Duodenal mucosa (tissue), 2 donors: ENCODE results near the gene LILRB5.
"Not testable (repeated sequence)": the region's sequence is repeated elsewhere in the genome, so short reads cannot be mapped to it uniquely, and the experiment has no call there.

ENCODE experiments used
- H3K27ac ChIP-seq: one replicate; pipeline ENCODE4 v1.7.0; 2013; ENCODE audit warnings: low read depth, low read length
- H3K27me3 ChIP-seq, 2 donors: one replicate each; pipeline ENCODE4 v1.7.0; 2013; ENCODE audit warnings: low read length in 2 of 2, control low read depth in 1 of 2; ENCODE audit not compliant: insufficient read depth in 2 of 2, control insufficient read depth in 1 of 2
- H3K36me3 ChIP-seq, 2 donors: one replicate each; pipeline ENCODE4 v1.7.0; 2013; ENCODE audit warnings: low read length in 2 of 2, control low read depth in 1 of 2; ENCODE audit not compliant: insufficient read depth in 2 of 2, control insufficient read depth in 1 of 2
- H3K4me1 ChIP-seq, 2 donors: one replicate each; pipeline ENCODE4 v1.7.0; 2013; ENCODE audit warnings: low read length in 2 of 2, control low read depth in 1 of 2; ENCODE audit not compliant: insufficient read depth in 2 of 2, control insufficient read depth in 1 of 2
- H3K4me3 ChIP-seq, 2 donors: one replicate each; pipeline ENCODE4 v1.7.0; 2013; ENCODE audit warnings: low read length in 2 of 2, low read depth in 1 of 2
- H3K9ac ChIP-seq, 2 donors: one replicate each; pipeline ENCODE4 v1.7.0; 2013; ENCODE audit warnings: low read length in 2 of 2, low read depth in 1 of 2
- H3K9me3 ChIP-seq, 2 donors: one replicate each; pipeline ENCODE4 v1.7.0; 2013; ENCODE audit warnings: low read length in 2 of 2, control low read depth in 1 of 2; ENCODE audit not compliant: control insufficient read depth in 1 of 2

The LILRB5 gene

DNA sequence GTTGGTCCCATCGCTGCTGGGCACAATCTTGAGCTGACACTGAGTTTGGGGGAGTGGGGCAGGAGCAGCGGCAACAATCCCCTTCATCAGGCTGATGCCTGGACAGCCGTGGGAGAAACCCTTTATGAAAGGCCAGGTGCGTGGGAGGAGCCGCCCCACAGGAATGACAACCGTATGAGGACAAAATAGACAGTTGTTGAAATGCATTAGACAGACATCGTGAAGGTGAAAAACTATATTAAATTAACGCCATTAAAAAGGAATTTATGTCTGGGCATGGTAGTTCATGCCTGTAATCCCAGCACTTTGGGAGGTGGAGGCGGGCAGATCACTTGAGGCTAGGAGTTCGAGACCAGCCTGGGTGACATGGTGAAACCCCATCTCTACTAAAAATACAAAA, 32.5 kb downstream of the LILRB5 start:
- H3K36me3 ChIP-seq, H3K9me3 ChIP-seq, H3K9ac ChIP-seq, H3K27me3 ChIP-seq, H3K4me1 ChIP-seq, H3K27ac ChIP-seq, H3K4me3 ChIP-seq: not testable (repeated sequence)

DNA sequence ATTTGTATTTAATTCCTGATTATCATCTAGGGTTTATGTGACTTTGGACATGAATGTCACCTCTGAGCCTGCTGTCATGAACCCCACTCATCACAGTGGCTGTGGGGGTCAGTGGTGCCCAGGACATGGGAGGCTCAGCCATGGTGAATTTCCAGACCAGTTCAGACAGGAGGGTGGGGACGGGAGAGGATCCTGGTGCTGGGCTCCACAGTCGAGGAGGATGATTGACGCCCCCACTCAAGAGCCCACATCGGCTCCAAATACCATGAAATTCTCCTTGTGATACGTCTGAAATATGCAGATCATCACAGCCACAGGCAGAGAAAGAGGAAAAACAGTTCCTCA, 33.2 kb downstream of the LILRB5 start:
- H3K9ac ChIP-seq, H3K4me3 ChIP-seq, H3K4me1 ChIP-seq, H3K27ac ChIP-seq, H3K36me3 ChIP-seq, H3K9me3 ChIP-seq, H3K27me3 ChIP-seq: not testable (repeated sequence)

DNA sequence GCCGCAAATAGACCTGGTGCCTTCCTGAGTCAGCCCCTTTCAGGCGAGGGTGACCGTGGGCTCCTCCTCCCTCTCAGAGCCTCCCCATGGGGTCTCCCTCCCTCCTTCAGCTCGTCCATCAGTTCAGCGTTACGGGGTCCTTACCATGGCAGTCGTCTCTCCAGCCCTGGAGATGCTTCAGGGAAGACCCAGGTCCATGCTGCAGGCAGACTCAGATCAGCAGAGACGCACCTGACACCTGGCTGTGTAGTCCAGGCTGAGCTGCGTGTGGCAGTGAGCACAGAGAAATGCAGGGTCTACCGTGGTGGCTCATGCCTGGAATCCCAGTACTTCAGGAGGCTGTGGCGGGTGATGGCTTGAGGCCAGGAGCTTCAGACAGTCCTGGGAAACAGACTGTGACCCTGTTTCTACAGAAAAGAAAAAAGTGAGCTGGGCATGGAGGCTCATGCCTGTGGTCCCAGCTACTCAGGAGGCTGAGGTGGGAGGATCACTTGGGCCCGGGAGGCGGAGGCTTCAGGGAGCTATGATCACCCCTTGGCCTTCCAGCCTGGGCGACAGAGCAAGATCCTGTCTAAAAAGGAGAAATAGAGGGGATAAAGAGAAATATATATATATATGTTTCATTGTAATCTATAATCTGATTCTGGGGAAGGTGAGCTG, 33.7 kb downstream of the LILRB5 start:
- not testable (repeated sequence) for H3K4me3 ChIP-seq, H3K9ac ChIP-seq, H3K27me3 ChIP-seq, H3K36me3 ChIP-seq, H3K9me3 ChIP-seq, H3K4me1 ChIP-seq, H3K27ac ChIP-seq

DNA sequence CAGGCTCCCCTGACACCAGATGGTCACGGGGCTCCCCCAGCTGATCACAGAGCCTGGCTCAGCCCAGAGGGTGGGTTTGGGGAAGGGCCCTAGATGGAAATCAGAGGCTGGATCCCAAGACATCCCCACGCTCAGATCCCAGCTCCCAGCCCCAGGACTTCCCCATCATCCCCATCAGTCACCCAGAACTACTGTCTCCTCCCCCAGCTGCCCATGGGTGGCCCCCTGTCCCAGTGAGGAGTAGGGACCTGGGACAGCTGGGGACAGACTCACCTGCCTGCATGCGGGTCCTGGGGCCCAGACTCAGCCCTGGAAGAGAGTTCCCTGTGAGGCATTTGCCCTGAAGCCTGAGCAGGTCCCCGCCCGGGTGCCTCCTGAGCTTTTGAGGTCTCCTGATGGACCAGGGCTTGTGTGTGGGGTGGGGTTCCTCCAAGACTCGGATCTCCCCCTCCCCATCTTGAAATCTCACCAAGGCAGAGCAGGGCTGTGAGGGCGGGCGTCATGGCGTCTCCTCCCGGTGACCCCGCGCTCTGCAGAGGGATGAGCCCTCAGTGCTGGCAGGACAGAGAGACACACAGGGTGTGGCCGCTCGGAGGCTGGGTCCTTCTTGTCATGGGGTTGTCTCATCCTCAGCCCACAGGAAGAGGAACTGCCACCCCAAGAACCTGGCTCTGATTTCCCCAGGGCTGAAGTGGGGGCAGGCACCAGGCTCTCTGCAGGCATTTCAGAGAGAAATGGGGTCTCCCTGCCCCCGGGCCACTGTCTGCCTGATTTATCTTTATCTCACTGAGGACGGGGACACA, 34.4 kb downstream of the LILRB5 start, which contains the start of gene LILRB3:
LILRB3 (minus strand) TSS at position 534 of the 803 bp plus-strand sequence; CDS start at position 503, 31 bp downstream.
- not testable (repeated sequence) for H3K27me3 ChIP-seq, H3K4me1 ChIP-seq, H3K9me3 ChIP-seq, H3K27ac ChIP-seq, H3K4me3 ChIP-seq, H3K9ac ChIP-seq, H3K36me3 ChIP-seq

DNA sequence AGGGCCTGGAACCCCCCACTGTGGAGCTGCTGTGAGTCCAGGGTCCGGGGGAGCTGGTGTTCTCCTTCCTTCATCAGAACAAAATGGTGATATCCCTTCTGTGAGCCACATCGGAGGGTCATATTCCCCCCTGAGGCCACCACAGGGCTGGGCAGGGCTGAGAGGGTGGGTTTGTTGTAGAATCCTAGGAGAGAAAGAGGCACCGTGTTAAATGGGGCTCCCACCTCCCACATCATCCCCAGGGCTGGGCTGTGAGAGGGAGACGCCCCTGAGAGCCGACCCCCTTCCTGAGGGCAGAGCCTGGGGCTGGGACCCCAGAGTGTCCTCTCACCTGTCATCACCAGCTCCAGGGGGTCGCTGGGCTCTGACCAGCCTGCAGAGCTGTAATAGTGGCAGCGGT, 35.1 kb downstream of the LILRB5 start:
- H3K9me3 ChIP-seq, H3K27me3 ChIP-seq, H3K4me3 ChIP-seq, H3K9ac ChIP-seq, H3K36me3 ChIP-seq, H3K4me1 ChIP-seq, H3K27ac ChIP-seq: not testable (repeated sequence)

DNA sequence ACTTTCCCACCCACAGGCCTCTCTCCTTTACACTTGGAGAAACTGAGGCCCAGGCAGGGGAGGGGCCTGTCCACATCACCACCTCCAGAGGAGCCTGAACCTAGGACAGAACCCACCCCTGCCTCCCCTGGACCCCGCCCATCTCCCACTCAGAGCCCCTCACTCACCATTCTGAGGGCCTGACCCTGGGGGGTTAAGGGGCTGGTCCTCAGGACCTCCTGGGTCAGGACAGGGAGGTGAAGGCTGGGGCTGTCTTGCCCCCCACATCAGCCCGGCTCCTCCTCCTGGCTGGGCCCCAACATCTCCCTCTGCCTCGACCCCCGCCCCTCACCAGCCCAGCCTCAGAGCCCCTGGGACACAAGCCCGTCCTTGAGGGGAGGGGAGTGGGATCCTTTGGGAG, 37.4 kb downstream of the LILRB5 start:
- H3K4me1 ChIP-seq, H3K4me3 ChIP-seq, H3K9me3 ChIP-seq, H3K27me3 ChIP-seq, H3K36me3 ChIP-seq, H3K27ac ChIP-seq, H3K9ac ChIP-seq: not testable (repeated sequence)

DNA sequence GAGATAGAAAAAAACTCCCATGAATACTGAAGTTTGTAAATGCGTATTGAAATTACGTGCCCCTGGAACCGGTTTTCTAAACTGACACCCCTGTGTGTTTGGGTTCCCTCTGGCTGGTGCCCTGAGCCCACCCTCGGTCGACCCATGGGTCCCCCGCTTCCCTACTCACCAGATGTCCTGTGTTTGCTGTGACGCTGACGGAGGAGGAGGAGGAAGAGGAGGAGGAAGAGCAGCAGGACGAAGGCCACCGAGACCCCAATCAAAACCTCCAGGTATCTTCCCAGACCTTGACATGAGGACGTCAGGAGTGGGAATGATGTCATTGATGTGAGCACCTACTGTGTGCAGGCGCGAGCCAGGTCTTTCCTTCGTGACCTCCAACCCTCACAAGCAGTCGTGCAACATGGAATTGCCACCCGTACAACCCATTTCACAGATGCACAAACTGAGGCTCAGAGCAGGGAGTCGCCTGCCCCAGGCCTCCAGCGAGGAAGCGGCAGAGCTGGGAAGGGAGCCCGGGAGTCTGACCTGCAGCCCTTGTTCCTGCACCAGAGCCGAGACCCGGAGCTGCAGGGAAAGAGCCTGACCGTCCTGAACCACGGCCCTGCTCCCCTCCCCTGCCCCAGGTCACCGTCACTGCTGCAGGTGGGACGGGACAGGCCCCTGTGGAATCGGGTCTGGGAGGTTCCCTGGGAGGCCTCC, 38.0 kb downstream of the LILRB5 start:
- H3K4me1 ChIP-seq, result no peaks in the 10 kb centered on the region
- H3K27ac ChIP-seq, result no peak overlapping the region
- no peak overlapping the region for H3K4me3 ChIP-seq
- no peak overlapping the region for H3K9ac ChIP-seq
- no peaks in the 10 kb centered on the region for H3K9me3 ChIP-seq
- H3K27me3 ChIP-seq, result peaks cover 0 to 5% of the 10 kb centered on the region in 2 donors
- no peaks in the 10 kb centered on the region for H3K36me3 ChIP-seq

DNA sequence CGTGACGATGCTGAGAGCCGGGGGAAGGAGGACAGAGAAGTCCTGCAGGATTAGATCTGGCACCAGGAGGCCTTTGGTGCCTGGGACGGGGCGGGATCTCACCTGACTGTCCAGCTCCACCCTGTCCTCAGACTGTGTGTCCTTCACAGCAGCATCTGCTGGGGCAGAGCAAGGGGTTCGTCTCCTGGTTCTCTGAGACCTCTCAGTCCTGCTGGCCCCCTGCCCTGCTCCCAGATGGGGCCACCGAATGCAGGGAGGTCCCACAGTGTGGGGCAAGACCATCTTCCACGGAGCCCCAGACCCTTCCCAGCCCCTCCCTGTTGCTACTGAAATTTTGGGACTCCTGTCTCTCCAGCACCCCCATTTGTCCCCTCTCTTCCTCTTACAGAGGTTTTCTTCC, 38.8 kb downstream of the LILRB5 start:
- no peak overlapping the region for H3K27ac ChIP-seq

DNA sequence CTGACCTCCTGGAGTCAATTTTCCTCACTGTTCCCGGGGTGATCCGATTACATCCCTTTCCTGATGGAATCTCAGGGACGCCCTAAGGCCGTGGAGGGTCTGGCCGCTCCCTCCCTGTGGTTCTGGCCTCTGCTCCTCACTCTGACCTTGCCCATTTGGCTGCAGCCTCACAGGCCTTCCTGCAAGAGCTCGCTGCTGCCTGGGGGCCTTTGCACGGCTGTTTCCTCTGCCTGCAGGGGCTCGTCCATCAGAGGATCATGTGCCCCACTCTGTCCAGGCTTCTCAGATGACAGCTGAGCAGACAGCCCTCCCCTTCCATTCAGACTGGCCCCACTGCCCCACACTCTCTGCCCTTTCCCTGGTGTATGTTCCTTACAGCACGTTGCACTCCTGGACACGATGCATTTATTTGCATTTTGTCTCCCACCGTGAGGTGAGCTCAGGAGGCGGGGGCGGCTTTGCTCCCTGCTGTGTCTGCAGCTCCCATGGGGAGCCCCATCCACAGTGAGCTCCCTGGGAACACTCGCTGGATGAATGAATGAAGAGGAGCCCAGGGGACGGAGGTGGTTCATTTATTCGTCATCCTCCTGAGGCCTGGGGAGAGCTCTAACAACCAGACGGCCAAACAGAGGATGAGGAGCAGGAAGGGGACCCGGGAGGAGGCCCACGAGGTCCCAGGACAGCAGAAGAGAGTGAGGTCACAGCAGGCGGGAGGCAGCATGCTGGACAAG, 39.4 kb downstream of the LILRB5 start:
- not testable (repeated sequence) for H3K27me3 ChIP-seq, H3K9ac ChIP-seq, H3K36me3 ChIP-seq, H3K9me3 ChIP-seq, H3K4me1 ChIP-seq, H3K4me3 ChIP-seq, H3K27ac ChIP-seq

More for the DNA sequence above, 38.8 kb downstream of the LILRB5 start:
- no peaks in the 10 kb centered on the region for H3K9me3 ChIP-seq
- H3K36me3 ChIP-seq, result no peaks in the 10 kb centered on the region
- no peak overlapping the region for H3K4me3 ChIP-seq
- H3K27me3 ChIP-seq, result peaks cover 0 to 5% of the 10 kb centered on the region in 2 donors
- H3K9ac ChIP-seq, result no peak overlapping the region
- H3K4me1 ChIP-seq, result no peaks in the 10 kb centered on the region

DNA sequence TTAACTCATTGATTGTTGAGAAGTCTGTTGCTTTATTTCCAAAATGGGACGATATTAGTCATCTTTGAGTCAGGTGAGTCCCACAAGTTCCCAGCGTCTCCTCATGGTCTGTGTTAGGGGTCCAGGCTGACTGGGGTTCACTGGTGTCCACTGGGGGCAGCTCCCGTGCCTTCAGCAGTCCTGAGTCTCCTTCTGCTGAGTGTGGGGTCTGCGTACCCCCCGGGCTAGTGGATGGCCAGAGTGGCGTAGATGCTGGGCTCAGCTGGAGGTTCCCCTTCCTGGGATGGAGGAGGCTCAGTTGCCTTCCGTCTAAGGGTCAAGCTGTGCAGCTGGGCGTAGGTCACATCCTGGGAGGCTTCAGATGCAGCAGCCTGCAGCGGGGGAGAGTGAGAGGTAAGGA, 40.2 kb downstream of the LILRB5 start:
- Histone ChIP-seq H3K27me3 (no peaks in the 10 kb centered on the region), H3K9ac (no peak overlapping the region), H3K9me3 (no peaks in the 10 kb centered on the region), H3K4me1 (no peaks in the 10 kb centered on the region), H3K27ac (no peak overlapping the region), H3K4me3 (no peak overlapping the region), H3K36me3 (no peaks in the 10 kb centered on the region)
